Liver (tissue), 9 donors: ENCODE data around the gene CHRNB1. TPM values are rescaled to one million over a fixed set of nuclear protein-coding genes. Genes with fewer than 3 reads are reported as not detected.

Experiments used
- DNase-seq: peaks from one replicate; pipeline ENCODE4 v3.0.0-alpha.2; 2017; ENCODE audit warnings: low spot score
- H3K27ac ChIP-seq, 2 donors: one replicate each; pipeline ENCODE4 v1.7.0; 2013; ENCODE audit warnings: inconsistent platforms in 2 of 2, low read length in 2 of 2, control low read depth in 1 of 2, low read depth in 1 of 2, mild to moderate bottlenecking in 1 of 2
- H3K27me3 ChIP-seq, 4 donors: one replicate each; pipeline versions ENCODE4 v1.6.1 to v1.7.0; 2013; ENCODE audit warnings: low read length in 3 of 4, inconsistent platforms in 1 of 4, mild to moderate bottlenecking in 1 of 4, moderate library complexity in 1 of 4; ENCODE audit not compliant: control insufficient read depth in 4 of 4, insufficient read depth in 4 of 4
- H3K36me3 ChIP-seq, 4 donors: one replicate each; pipeline versions ENCODE4 v1.6.1 to v1.7.0; 2013; ENCODE audit warnings: low read length in 3 of 4, mild to moderate bottlenecking in 3 of 4, low read depth in 1 of 4, moderate library complexity in 1 of 4; ENCODE audit not compliant: control insufficient read depth in 4 of 4, insufficient read depth in 3 of 4
- H3K4me1 ChIP-seq, 4 donors: one replicate each; pipeline versions ENCODE4 v1.6.1 to v1.7.0; 2013; ENCODE audit warnings: low read length in 3 of 4, mild to moderate bottlenecking in 3 of 4, moderate library complexity in 1 of 4; ENCODE audit not compliant: control insufficient read depth in 4 of 4, insufficient read depth in 4 of 4
- H3K4me3 ChIP-seq, 3 donors: one replicate each; pipeline versions ENCODE4 v1.6.1 to v1.7.0; 2013; ENCODE audit warnings: low read length in 3 of 3, control low read depth in 1 of 3, low read depth in 1 of 3, mild to moderate bottlenecking in 1 of 3
- H3K9ac ChIP-seq, 2 donors: one replicate each; pipeline ENCODE4 v1.7.0; 2013; ENCODE audit warnings: low read length in 2 of 2, mild to moderate bottlenecking in 2 of 2, moderate library complexity in 2 of 2, control low read depth in 1 of 2, low read depth in 1 of 2
- H3K9me3 ChIP-seq, 4 donors: one replicate each; pipeline versions ENCODE4 v1.6.1 to v1.7.0; 2013; ENCODE audit warnings: low read length in 3 of 4; ENCODE audit not compliant: control insufficient read depth in 4 of 4
- ATF3 ChIP-seq: IDR thresholded peaks from 2 replicates; pipeline ENCODE4 v1.6.1; 2016; ENCODE audit warnings: antibody characterized with exemption
- EGR1 ChIP-seq, 2 donors: IDR thresholded peaks; 2 replicates each; pipeline ENCODE4 v1.6.1; 2016 to 2018; ENCODE audit warnings: antibody characterized with exemption in 2 of 2, low read depth in 2 of 2
- FOXA1 ChIP-seq: IDR thresholded peaks from 2 replicates; pipeline ENCODE4 v1.6.1; 2016; ENCODE audit warnings: antibody characterized with exemption
- FOXA2 ChIP-seq: IDR thresholded peaks from 2 replicates; pipeline ENCODE4 v1.6.1; 2016; ENCODE audit warnings: antibody characterized with exemption
- GABPA ChIP-seq, 2 donors: IDR thresholded peaks in 1 of 2; conservative IDR thresholded peaks in 1 of 2; 2 replicates each; pipeline ENCODE4 v1.6.1; 2016; ENCODE audit warnings: antibody characterized with exemption in 2 of 2, mild to moderate bottlenecking in 1 of 2, moderate library complexity in 1 of 2
- HNF4A ChIP-seq, 2 donors: conservative IDR thresholded peaks; 2 replicates each; pipeline ENCODE4 v1.6.1; 2016; ENCODE audit warnings: antibody characterized with exemption in 2 of 2, mild to moderate bottlenecking in 2 of 2
- HNF4G ChIP-seq: IDR thresholded peaks from 2 replicates; pipeline ENCODE4 v1.6.1; 2016; ENCODE audit warnings: antibody characterized with exemption
- JUND ChIP-seq, 2 donors: IDR thresholded peaks; 2 replicates each; pipeline ENCODE4 v1.6.1; 2016; ENCODE audit warnings: antibody characterized with exemption in 2 of 2
- NR2F2 ChIP-seq: IDR thresholded peaks from 2 replicates; pipeline ENCODE4 v1.6.1; 2016; ENCODE audit warnings: antibody characterized with exemption
- RAD21 ChIP-seq, 2 donors: IDR thresholded peaks; 2 replicates each; pipeline ENCODE4 v1.6.1; 2016; ENCODE audit warnings: antibody characterized with exemption in 2 of 2, mild to moderate bottlenecking in 2 of 2
- RXRA ChIP-seq, 2 donors: IDR thresholded peaks; 2 replicates each; pipeline ENCODE4 v1.6.1; 2017 to 2018; ENCODE audit warnings: antibody characterized with exemption in 2 of 2, mild to moderate bottlenecking in 1 of 2
- SP1 ChIP-seq: IDR thresholded peaks from 2 replicates; pipeline ENCODE4 v1.6.1; 2018; ENCODE audit warnings: antibody characterized with exemption, mild to moderate bottlenecking
- TAF1 ChIP-seq: conservative IDR thresholded peaks from 2 replicates; pipeline ENCODE4 v1.6.1; 2016; ENCODE audit warnings: antibody characterized with exemption, mild to moderate bottlenecking
- YY1 ChIP-seq: IDR thresholded peaks from 2 replicates; pipeline ENCODE4 v1.6.1; 2016; ENCODE audit warnings: antibody characterized with exemption, mild to moderate bottlenecking
- WGBS: extraction: QIAGEN DNeasy Blood & Tissue Kit; methylation state at CpG from one replicate; pipeline ENCODE4 v1.1.7; 2013; 5-methylcytosine and 5-hydroxymethylcytosine counted together
- polyA plus RNA-seq, 2 donors: library from polyadenylated mRNA; stranded (reverse) in 1 of 2; unstranded in 1 of 2; fragments of 200-250 nt in 1 of 2; fragments of >200 nt in 1 of 2; fragmentation: Nextera tagmentation in 1 of 2; extraction: Ambion mirVana in 1 of 2; gene quantifications; one replicate each; pipeline versions ENCODE4 v1.2.1 to v1.2.3, GENCODE V29; 2013 to 2015
- total RNA-seq, 2 donors: library from RNA; depleted of rRNA; stranded (reverse); fragments of >200 nt; gene quantifications; one replicate each; pipeline ENCODE4 v1.2.3, GENCODE V29; 2014
- TF ChIP-seq, protein P1 (sequence below): IDR thresholded peaks from 2 replicates; pipeline ENCODE4 v1.6.1; 2016; ENCODE audit warnings: antibody characterized with exemption
- TF ChIP-seq, protein P2 (sequence below): IDR thresholded peaks from 2 replicates; pipeline ENCODE4 v1.6.1; 2016; ENCODE audit warnings: antibody characterized with exemption, mild to moderate bottlenecking
- TF ChIP-seq, protein P3 (sequence below): IDR thresholded peaks from 2 replicates; pipeline ENCODE4 v1.6.1; 2016; ENCODE audit warnings: antibody characterized with exemption
- donor health status: healthy.
- donor health status: healthy.
- donor health status: healthy.
- donor health status: healthy.
- donor health status: healthy.

CHRNB1 gene
- total and polyA plus RNA-seq, 4 donors: 4.2 to 11.5 (median 7.2) TPM

- 92% methylated on average over 1 of the region's 1 CpG for WGBS
- no peaks in the 10 kb centered on the region for H3K9me3 ChIP-seq
These were observed 13.6 kb upstream of the CHRNB1 start for GRCh38 chr17:7431231-7431630.

DNA sequence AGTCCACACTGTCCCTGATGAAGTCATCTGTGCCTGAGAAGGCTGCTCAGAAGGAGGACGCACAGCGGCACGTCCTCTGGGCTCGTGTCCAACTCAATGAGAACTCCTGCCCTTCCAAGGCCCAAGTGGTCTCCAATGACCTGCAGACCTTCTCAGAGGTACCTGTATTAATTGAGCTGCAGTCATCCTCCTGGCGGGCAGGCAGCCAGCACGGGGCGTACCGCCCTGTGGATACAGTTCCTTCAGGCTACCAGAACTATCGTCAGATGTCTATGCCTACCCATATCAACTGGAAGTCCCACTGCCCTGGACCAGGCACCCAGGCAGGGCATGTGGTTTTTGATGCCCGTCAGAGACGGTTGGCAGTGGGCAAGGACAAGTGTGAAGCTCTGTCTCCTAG lies 12.6 kb upstream of the CHRNB1 start:
- Histone ChIP-seq H3K27ac (no peak overlapping the region), H3K9ac (no peak overlapping the region), H3K4me3 (no peak overlapping the region), H3K27me3 (no peaks in the 10 kb centered on the region), H3K36me3 (no peaks in the 10 kb centered on the region), H3K9me3 (no peaks in the 10 kb centered on the region), H3K4me1 (peaks cover 8 to 23% (median 18%) of the 10 kb centered on the region in 4 donors)
- TF ChIP-seq, protein P1, sequence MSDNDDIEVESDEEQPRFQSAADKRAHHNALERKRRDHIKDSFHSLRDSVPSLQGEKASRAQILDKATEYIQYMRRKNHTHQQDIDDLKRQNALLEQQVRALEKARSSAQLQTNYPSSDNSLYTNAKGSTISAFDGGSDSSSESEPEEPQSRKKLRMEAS: no peak
- TF ChIP-seq TAF1 (no peak), SP1 (no peak), FOXA1 (no peak), RAD21 (IDR thresholded peaks at IDR 0.05) (no peak), JUND (IDR thresholded peaks at IDR 0.05) (no peak), ATF3 (no peak), HNF4G (no peak), RXRA (IDR thresholded peaks at IDR 0.05) (no peak), FOXA2 (no peak), YY1 (no peak), NR2F2 (no peak), GABPA (IDR thresholded peaks at IDR 0.05 in 1 of 2, conservative IDR thresholded peaks at IDR 0.05 in 1 of 2) (no peak)
- WGBS: 95% methylated on average over 11 of the region's 11 CpGs
- no peak for DNase-seq

More at GRCh38 chr17:7431231-7431630, 13.6 kb upstream of the CHRNB1 start:
- H3K9ac ChIP-seq: no peak overlapping the region
- peaks cover 5 to 14% (median 13%) of the 10 kb centered on the region in 4 donors for H3K4me1 ChIP-seq
- H3K27ac ChIP-seq: no peak overlapping the region
- DNase-seq: no peak
- H3K36me3 ChIP-seq: no peaks in the 10 kb centered on the region
- no peaks in the 10 kb centered on the region for H3K27me3 ChIP-seq
- H3K4me3 ChIP-seq: no peak overlapping the region
- TF ChIP-seq RXRA (IDR thresholded peaks at IDR 0.05): no peak
- no peak for TF ChIP-seq FOXA2
- TF ChIP-seq, protein P2, sequence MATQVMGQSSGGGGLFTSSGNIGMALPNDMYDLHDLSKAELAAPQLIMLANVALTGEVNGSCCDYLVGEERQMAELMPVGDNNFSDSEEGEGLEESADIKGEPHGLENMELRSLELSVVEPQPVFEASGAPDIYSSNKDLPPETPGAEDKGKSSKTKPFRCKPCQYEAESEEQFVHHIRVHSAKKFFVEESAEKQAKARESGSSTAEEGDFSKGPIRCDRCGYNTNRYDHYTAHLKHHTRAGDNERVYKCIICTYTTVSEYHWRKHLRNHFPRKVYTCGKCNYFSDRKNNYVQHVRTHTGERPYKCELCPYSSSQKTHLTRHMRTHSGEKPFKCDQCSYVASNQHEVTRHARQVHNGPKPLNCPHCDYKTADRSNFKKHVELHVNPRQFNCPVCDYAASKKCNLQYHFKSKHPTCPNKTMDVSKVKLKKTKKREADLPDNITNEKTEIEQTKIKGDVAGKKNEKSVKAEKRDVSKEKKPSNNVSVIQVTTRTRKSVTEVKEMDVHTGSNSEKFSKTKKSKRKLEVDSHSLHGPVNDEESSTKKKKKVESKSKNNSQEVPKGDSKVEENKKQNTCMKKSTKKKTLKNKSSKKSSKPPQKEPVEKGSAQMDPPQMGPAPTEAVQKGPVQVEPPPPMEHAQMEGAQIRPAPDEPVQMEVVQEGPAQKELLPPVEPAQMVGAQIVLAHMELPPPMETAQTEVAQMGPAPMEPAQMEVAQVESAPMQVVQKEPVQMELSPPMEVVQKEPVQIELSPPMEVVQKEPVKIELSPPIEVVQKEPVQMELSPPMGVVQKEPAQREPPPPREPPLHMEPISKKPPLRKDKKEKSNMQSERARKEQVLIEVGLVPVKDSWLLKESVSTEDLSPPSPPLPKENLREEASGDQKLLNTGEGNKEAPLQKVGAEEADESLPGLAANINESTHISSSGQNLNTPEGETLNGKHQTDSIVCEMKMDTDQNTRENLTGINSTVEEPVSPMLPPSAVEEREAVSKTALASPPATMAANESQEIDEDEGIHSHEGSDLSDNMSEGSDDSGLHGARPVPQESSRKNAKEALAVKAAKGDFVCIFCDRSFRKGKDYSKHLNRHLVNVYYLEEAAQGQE: no peak
- TF ChIP-seq, protein P3, sequence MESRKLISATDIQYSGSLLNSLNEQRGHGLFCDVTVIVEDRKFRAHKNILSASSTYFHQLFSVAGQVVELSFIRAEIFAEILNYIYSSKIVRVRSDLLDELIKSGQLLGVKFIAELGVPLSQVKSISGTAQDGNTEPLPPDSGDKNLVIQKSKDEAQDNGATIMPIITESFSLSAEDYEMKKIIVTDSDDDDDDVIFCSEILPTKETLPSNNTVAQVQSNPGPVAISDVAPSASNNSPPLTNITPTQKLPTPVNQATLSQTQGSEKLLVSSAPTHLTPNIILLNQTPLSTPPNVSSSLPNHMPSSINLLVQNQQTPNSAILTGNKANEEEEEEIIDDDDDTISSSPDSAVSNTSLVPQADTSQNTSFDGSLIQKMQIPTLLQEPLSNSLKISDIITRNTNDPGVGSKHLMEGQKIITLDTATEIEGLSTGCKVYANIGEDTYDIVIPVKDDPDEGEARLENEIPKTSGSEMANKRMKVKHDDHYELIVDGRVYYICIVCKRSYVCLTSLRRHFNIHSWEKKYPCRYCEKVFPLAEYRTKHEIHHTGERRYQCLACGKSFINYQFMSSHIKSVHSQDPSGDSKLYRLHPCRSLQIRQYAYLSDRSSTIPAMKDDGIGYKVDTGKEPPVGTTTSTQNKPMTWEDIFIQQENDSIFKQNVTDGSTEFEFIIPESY: no peak
- no peak for TF ChIP-seq NR2F2
- TF ChIP-seq EGR1 (IDR thresholded peaks at IDR 0.05; ENCODE audit: low read depth in 2 of 2): no peak
- no peak for TF ChIP-seq HNF4A (conservative IDR thresholded peaks at IDR 0.05)
- no peak for TF ChIP-seq RAD21 (IDR thresholded peaks at IDR 0.05)
